Islet of Langerhans (tissue), 1 donor: ENCODE results near the gene PGAP2.

Experiments
- FAIRE-seq: peaks from one replicate; lab custom pipeline; 2011; peaks lifted over from hg19 to GRCh38; lab: Jason Lieb, UNC

Gene PGAP2

DNA sequence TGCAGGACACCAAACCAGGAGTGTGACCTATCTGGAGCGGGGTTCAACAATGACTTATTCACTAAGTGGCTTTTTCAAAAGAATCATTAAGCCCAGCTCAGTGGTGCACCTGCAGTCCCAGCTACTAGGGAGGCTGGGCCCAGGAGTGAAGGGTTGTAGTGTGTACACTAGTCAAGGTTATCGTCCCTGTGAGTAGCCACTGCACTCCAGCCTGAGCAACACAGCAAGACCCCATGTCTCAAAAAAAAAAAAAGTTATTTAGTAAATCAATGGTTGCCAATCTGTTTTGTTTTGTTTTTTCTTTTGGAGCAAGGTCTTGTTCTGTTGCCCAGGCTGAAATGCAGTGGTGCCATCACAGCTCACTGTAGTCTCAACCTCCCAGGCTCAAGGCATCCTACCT lies 24.5 kb downstream of the PGAP2 start:
- no peak for FAIRE-seq

DNA sequence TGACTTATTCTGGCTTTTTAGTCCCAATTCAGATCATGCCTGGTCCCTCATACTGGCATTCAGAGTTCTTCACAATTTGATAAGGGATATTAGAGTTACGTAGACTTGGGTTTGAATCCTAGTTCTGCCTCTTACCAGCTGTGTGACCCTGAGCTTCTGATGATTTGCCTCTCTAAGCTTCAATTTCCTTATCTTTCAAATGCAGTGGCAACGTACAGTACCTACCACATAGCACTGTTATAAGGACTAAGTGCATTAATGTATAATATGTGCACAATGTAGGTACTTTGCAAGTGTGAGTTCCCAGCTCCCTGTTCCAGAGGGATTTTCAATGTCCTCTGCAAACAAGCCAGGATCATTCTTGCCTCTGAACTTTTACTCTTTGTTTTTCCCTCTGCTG lies 25.1 kb downstream of the PGAP2 start:
- FAIRE-seq, result no peak

DNA sequence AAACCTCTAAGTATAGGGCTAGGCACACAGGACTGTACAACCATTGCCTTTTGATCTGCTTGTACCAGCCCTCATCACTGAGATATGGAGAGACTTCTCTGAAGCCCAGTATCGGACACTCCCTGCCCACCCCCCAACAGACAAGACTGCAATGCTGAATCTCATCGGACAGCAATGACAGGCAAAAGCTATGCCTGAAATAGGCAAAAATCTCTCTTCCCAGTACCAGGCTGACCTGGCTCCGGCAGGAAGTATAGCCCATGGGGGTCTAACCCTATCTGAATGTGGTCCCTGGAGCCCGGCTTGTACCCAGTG lies 25.9 kb downstream of the PGAP2 start:
- FAIRE-seq, result no peak

DNA sequence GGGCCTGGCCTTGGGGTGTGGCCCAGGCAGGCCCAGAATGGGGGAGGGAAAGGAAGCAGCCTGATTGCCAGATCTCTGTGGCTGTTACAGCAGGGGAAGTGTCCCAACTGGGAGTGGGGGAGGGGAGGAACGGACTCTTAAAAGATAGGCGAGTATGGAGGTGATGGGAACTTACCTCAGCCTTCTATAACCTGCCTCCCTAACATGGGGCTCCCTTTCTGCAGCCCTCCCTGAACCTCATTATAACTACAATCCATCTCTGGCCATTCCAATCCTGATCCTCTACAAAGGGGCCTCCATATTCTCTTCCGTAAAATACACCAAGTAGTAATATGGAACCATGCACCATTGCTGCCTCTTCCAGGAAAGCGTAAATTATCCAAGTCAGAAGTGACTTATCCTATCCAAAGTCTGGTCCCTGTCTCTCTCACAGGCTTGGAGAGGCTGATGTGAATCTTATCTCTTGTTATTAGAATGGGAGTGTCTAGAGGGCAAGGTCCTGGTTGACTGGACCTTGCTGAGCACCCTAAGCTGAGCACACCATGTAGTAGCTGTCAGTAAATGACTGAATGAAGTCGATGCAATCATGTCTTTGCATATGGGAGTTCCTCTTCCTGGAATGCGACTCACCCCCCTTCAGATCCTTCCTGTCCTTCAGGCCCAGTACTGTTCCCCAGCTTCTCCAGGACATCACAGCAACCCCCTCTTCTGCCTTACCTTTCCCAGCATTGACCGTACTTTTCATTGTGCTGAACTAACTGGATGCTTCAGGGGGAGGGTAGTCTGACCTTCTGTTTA lies 26.5 kb downstream of the PGAP2 start:
- FAIRE-seq, result no peak

DNA sequence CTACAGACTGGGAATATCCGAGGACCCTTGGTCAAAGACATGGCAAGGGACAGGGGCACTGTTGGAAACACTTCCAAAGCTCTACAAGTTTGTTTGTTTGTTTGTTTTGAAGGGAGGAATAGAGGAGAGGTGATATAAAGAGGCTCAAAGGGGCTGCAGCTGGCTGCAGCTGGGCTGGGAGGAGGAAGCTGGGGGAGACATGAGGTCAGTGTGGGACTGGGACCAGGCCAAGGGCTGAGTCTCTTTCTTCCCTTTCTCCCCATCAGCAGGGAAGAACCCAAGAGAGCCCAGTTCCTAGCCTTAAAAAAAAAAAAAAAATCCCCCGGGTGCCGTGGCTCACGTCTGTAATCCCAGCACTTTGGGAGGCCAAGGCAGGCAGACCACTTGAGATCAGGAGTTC lies 27.4 kb downstream of the PGAP2 start:
- no peak for FAIRE-seq

DNA sequence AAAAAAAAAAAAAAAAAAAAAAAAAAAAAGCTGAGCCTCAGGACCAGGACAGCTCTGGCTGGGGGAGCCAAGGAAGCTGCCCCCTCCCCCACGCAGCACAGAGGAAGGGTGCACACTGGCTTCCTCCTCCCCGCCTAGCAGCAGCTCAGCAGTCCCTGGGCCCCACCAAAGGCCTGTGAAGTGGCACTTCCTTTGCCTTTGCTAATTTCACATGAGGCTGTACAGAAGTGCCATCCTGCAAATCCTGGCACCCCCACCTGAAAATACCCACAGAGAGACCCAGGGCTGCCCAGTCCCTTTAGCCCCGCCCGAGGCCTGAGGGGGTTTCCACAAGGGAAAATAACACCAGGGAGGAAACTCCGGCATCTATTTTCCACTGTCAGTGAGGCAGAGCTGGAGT lies 28.5 kb downstream of the PGAP2 start:
- no peak for FAIRE-seq

DNA sequence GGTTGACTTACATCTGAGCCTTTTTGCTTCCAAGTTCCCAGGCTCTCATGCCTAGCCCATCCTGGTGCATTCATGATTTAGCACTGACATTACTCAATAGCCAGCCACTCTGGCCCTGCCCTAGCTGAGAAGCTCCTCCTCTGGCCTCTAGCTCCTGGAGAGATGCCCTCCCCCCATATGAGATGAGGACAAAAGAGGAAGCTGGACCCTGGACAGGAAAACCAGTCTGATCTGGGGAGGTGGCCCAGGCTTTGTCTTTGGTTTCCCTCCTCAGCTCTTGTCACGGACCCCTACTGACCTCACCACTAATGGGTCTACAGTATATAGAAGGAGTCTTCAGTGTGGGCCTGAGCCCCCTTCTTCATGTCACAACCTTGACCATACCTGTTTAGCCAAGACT lies 29.4 kb downstream of the PGAP2 start:
- FAIRE-seq, result no peak

DNA sequence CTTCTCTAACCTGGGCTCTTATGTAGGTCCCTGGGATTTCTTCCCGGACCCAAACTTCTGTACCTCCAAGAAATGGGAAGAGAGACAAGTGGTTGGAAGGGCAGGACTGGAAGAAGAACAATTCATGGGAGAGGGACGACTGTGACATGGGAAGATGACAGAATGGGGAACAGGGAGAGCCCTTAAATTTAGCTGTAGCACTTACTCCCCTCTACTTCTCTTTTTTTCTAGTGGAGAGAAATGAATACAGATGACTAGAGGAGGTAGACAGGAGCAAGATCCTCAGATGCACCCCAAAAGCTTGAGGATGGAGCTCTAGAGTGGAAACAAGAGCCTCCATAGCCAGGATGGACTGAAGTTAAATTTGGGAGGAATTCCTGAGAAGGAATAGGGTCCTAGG lies 30.1 kb downstream of the PGAP2 start:
- no peak for FAIRE-seq

DNA sequence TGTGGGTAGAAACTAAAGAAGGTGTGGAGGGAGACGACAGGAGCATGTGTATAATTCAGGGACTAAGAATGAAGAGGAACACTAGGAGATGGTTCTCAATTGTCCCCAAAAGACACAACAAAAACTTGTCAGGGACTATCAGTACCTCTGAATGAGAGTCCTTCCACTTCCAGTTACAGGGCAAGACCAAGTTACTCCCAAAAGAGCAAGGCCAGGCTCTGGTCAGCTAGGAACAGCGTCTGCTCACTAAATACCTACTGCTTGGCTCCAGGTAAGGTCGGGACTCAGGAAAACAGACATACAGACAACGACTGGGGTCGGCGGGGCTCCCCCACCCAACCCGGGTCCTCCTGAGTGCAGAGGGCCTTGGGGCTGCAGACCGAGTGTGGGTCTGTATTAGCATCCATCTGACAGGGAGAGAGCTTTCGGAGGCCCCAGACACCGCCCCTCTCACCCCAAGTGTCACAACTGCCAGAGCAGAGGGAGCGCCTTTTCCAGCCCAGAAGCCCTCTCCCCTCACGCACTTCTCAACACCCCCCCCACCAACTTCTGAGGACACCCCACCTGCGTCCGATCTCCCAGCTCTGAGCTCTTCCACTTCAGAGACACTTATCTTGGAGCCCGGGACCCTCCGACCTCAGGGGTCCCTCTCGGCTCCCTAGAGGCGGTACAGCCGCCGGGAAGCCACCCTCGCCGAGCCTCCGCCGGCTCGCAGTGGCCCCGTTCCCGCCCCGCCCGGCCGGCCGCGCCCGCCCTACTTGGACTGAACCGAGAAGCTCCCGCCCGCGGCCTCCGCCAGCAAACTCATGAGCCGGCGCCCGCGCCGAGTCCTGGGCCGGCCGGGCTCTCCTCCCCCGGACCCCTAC lies 31.9 kb downstream of the PGAP2 start:
- FAIRE-seq, result no peak

DNA sequence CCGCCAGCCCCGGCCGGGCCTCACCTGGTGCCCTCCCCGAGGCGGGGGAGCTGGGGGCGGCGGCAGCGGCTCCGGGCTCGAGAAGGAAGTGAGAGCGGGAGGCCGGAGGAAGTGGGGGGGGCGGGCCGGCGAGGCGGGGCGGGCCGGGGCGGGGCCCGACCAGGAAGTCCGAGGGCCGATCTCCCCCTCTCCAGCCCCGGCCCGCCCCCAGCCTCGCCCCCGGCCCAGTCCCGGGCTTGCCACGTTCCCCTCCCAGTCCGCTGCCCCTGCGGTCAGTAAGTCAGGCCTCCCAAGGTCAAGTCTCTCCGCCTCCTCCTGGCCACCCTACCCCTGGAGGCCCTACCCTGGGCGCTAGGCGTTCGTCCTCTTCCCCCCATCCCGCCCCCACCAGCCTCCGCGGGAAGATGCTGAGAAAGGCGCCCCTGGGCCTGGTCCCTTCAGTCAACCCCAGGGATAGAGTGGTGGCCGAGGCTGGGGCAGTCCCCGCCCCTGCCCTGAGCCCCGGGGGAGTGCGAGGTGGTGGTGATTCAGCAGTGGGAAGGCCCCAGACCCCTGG lies 32.6 kb downstream of the PGAP2 start, which contains the start of gene RHOG:
TSS of gene RHOG (minus strand) at position 90 of the 556 bp plus-strand sequence. CDS start 12,821 bp downstream, outside the sequence.
- FAIRE-seq, result no peak

DNA sequence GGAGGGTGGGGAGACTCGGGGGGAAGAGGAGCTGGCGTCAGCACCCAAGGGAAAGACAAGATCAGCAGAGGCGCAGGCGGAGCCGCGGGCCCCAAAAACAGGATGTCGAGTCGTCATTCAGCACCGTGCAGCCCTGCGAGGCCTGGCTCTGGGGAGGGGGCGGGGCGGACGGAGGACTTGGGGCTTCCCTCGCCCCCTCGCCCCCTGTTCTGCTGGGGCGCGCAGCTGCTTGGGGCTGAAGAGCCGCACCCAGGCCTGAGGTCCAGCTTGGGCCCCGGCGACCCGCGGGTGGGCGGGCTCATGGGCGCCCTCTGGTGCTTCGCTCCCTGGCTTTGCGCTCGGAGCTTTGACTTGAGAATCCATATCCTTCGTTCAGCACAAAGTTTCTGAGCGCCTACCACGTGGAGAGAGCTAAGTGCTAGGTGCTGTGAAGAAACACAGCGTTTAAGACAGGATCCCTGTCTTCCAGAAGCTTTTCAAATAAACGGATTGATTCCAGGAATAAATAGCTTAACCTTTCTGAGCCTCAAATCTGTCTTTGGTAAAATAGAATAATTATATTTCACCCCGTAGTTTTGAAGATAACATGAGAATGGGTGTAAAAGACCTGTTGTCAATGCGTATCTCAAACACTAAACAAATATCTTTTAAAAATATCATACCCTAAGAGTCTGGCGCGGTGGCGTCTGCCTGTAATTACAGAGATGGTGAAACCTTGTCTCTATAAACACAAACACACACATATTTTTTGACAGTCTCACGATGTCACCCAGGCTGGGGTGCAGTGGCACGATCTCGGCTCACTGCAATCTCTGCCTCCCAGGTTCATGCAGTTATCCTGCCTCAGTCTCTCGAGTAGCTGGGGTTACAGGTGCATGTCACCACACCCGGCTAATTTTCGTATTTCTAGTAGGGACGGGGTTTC lies 33.3 kb downstream of the PGAP2 start:
- no peak for FAIRE-seq

DNA sequence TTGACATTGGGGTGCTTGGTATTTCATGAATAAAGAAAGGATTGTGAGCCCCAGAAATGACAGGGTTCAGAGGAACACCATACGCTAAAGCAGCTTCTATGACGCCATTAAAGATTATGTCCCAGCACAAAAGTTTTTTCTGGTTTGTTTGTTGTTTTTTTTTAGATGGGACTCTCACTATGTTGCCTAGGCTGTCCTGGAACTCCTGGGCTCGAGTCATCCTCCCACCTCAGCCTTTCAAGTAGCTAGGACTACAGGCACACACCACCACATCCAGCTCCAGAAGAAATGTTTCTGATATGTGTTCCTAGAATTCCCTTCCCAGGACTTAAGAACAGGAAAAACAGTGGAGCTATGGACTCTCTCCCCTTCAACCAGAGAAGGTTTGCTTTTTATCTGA lies 35.0 kb downstream of the PGAP2 start:
- no peak for FAIRE-seq

DNA sequence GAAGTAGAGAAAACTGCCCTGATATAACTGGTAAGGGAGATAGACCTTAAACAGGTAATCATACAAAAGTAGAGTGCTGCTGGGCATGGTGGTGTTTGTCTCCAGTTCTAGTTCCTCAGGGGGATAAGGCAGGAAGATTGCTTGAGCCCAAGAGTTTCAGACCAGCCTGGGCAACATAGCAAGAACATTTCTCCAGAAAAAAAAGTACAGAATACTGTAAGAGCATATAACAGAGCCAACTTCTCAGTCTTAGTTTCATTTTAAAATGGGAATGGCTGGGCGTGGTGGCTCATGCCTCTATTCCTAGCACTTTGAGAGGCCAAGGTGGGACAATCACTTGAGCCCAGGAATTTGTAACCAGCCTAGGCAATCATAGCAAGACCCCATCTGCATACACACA lies 36.9 kb downstream of the PGAP2 start:
- no peak for FAIRE-seq

DNA sequence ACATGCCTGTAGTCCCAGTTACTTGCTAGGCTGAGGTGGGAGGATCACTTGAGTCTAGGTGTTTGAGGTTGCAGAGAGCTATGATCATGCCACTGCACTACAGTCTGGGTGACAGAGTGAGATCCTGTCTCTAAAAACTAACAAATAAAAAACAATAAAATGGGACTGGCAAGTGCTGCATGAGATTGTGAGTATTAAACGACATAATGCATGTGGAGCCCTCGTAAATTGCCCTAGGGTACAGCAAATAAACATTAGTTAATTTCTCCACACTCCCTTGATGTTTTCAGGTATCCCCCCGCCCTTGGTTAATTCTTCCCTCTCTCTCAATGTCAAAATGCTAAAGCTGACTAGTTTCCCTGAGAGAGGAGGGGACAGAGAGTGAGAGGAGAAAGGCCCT lies 37.3 kb downstream of the PGAP2 start:
- FAIRE-seq, result no peak

DNA sequence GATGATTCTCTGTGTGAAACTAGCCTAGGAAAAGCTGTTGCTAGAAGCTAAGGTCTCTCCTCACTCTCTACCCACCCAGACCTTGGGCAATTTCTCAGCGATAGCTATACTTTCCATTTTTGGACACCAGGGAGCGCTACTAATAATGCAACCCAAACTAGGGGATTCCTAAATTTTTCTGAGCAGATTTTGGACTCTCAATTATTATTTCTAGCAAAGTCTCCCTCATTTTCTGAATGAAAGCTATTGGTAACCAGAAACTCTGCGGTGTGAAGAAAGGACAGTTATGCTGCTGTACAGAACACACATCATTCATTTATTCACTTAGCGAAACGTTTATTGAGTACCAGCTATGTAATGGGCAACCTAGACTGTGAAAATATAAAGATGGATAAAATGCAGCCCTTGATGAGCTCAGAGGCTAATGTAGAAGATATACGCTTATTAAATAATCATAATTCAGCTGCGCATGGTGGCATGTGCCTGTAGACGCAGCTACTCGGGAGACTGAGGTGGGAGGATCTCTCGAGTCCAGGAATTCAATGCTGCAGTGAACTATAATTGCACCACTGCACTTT lies 41.0 kb downstream of the PGAP2 start:
- peak; percentile 13 for FAIRE-seq

DNA sequence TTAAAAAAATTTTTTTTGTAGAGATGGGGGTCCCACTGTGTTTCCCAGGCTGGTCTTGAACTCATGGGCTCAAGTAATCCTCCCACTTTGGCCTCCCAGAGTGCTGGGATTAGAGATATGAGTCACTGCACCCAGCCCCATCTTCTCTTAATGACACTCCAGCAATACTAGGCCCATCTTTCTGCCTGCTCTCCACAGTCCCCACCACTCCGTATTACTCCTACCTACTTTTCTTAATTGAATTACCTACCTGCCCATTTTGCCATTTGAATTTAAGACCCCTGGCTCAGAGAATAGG lies 45.1 kb downstream of the PGAP2 start:
- FAIRE-seq, result no peak

DNA sequence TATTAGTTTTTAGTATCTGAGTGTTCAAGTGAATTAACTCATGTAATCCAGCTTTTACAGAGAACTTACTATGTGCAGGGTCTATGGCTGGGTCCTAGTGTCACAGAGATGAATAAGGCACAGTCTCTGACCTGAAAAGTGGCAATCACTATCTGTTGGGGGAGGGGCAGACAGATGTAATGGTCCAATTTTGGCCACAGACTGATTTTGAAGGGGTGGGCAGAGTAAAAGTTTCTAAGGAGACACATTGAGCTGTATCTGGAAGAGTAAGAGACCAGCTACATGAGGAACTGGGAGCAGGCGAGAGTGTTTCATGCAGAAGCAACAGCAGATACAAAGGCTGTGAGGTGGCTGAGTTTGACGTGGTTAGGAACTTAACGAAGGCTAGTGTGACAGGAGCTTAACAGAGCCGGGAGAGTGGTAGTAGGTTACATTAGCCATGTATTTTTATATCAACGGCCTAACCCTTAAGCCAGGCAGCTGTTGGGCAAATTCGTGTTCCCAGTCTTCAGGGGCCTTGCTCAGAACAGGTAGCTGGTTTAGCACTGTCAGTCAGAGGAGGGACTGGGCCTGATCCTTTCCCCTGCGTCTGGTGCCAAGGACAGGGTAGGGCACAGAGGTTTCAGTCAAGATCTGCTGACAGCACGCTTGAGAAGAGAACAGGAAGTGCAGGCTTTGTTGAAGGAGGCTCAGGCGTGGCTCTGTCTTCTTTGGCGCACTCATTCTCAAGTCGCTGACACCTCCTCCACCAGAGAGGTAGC lies 45.7 kb downstream of the PGAP2 start:
- no peak for FAIRE-seq

DNA sequence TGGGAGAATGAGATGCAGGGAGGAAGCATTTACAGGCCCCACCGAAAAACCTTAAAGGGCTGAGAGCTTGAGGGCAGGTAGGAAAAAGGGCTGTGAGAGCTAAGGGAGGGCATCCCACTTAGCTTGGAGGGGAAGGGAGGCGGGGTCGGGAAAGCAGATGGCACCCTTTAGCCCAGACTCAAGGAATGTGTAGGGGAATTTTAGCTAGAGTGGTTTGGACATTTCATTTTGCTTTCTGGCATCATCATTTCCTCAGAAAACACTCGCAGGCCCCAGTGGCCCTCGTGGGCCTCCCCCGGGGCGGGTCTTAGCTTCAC lies 46.3 kb downstream of the PGAP2 start:
- no peak for FAIRE-seq

DNA sequence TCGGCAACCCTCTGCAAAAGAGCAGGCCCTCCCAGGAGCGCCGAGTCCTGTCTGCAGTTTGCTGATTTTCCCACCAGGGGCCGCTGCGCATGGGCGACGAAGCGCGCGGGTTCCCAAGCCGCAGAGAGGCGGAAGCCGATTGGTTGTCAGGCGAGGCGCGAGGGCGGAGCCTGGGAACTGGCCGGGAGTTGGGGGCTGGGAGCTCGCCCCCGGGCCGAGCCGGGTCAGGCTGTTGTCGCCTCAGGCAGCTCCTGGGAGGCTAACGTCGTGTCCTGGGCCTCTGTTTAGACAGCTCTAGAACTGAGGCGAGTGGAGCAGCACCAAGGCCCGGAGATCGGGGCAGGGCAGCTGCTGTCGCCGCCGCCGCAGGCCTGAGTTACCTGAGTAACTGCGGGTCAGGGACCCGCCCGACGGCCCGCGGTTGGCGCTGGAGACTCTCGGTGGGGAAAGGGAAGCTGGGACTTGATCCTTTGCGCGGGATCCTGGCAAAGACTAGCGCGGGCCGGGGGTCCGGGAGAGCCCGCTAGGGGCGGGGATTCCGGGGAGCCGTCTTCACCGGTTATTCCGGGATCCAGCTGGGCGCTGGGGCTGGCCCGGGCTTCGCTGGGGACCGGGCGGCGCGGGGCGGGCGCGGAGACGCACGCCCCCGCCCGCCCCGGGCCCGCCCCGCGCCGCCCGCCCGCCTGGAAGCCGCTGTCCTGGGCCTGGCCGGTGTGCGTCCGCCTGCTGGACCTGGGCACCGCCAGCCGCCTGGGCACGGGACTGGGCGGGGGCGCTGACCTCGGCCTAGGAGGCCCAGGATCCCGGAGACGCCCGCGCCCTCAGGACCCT lies 46.8 kb downstream of the PGAP2 start, which contains the start of gene STIM1:
TSS of gene STIM1 (plus strand) at position 688 of the 831 bp plus-strand sequence. CDS start 607 bp downstream, outside the sequence.
- FAIRE-seq, result no peak

DNA sequence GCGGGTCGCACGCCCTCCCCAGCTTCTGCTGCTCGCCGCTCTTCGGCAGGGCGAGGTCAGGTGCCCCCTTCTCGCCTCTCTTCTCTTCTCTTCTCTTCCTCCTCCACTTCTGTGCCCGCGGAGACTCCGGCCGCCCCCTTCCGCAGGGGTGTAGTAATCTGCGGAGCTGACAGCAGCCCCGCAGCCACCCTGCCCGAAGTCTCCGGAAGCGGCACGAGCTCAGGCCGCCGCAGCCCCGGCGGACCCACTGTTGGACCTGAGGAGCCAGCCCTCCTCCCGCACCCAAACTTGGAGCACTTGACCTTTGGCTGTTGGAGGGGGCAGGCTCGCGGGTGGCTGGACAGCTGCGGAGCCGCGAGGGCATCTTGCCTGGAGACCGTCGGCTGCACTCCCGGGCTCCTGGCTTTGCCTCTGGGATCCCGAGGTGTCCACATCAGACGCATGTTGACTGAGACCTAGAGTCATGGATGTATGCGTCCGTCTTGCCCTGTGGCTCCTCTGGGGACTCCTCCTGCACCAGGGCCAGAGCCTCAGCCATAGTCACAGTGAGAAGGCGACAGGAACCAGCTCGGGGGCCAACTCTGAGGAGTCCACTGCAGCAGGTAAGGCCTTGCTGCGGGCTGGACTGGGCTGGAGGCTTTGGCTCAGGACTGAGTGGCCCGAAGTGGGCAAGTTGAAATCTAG lies 47.6 kb downstream of the PGAP2 start:
- no peak for FAIRE-seq
